ENCODE data around the gene EXOC6B. TPM values are rescaled to one million over a fixed set of nuclear protein-coding genes. Genes with fewer than 3 reads are reported as not detected.

Gene EXOC6B
- total and polyA plus RNA-seq, 2 of the 8 experiments (the other 6 are each of a cell fraction or from before 2014, with no cell fraction given): 13.5 to 33.0 TPM

- H2BK5ac ChIP-seq (ENCODE audit: low read depth, low read length): no peak overlapping the region
- no peaks in the 10 kb centered on the region for H3K23me2 ChIP-seq (ENCODE audit: low read depth, low read length)
- no peak overlapping the region for H2BK12ac ChIP-seq (ENCODE audit: low read depth, low read length)
- no peaks in the 10 kb centered on the region for H4K20me1 ChIP-seq (replicated peaks in 1 of 2; ENCODE audit: control insufficient read depth in 1 of 2, insufficient read depth in 2 of 2, low read length in 2 of 2)
- H2AK5ac ChIP-seq (ENCODE audit: low read depth, low read length): no peak overlapping the region
- no peak for DNase-seq (ENCODE audit: low read depth in 1 of 2, low spot score in 2 of 2)
- H3K56ac ChIP-seq (replicated peaks; ENCODE audit: insufficient read length, low read depth, low read length): no peak overlapping the region
- H2BK20ac ChIP-seq (ENCODE audit: low read length): no peak overlapping the region
- H3K27me3 ChIP-seq (replicated peaks in 1 of 4; ENCODE audit: control insufficient read depth in 3 of 4, extremely low read depth in 1 of 4, insufficient read depth in 3 of 4, low read length in 3 of 4): no peaks in the 10 kb centered on the region
- H3K4me3 ChIP-seq (ENCODE audit: extremely low read depth in 1 of 4, insufficient read depth in 2 of 4, low read depth in 3 of 4, low read length in 4 of 4): no peak overlapping the region
- no peak overlapping the region for H3K4ac ChIP-seq (replicated peaks; ENCODE audit: insufficient read length, low read depth, low read length)
- H2BK15ac ChIP-seq (ENCODE audit: low read length): no peak overlapping the region
- no peak overlapping the region for H3K18ac ChIP-seq (ENCODE audit: extremely low read depth, low read length)
- WGBS, 2 experiments (ENCODE audit: extremely low coverage in 1 of 2, insufficient coverage in 1 of 2, insufficient read length in 1 of 2, insufficient replicate concordance in 2 of 2, low coverage in 1 of 2, low lambda C conversion rate in 2 of 2, missing lambda C conversion rate in 1 of 2): 97% methylated on average over 2 of the region's 2 CpGs; no CpG with 5 or more reads in 1 of the 2 experiments
- H4K8ac ChIP-seq (ENCODE audit: extremely low read depth, insufficient read depth, low read length): no peak overlapping the region
- no peak overlapping the region for H4K91ac ChIP-seq (replicated peaks; ENCODE audit: insufficient read length, low read length)
- no peak overlapping the region for H3K23ac ChIP-seq (ENCODE audit: insufficient read length)
- H2AFZ ChIP-seq (ENCODE audit: low read length): no peak overlapping the region
- no peak overlapping the region for H3K27ac ChIP-seq (ENCODE audit: low read depth, low read length)
- no peak for FAIRE-seq
- no peak overlapping the region for H2BK120ac ChIP-seq (replicated peaks; ENCODE audit: low read depth, low read length)
- CTCF ChIA-PET (ENCODE audit: partially characterized antibody): no interaction called here
- H3K79me2 ChIP-seq (ENCODE audit: control insufficient read depth in 1 of 2, insufficient read depth in 2 of 2, low read length in 2 of 2): no peaks in the 10 kb centered on the region
- no peaks in the 10 kb centered on the region for H3K79me1 ChIP-seq (ENCODE audit: low read depth, low read length)
- H3K36me3 ChIP-seq (ENCODE audit: control insufficient read depth in 2 of 4, insufficient read depth in 4 of 4, low read length in 3 of 4): no peaks in the 10 kb centered on the region
- no peaks in the 10 kb centered on the region for H3K9me3 ChIP-seq (ENCODE audit: insufficient read depth in 2 of 2, low read depth in 1 of 2, low read length in 1 of 2)
- TF ChIP-seq KDM4A (IDR thresholded peaks at IDR 0.05; ENCODE audit: low read depth, low read length, severe bottlenecking) (no peak), SP1 (IDR thresholded peaks at IDR 0.05; ENCODE audit: low read depth, low read length) (no peak), SRF (IDR thresholded peaks at IDR 0.05; ENCODE audit: low read depth, low read length) (no peak), HDAC2 (IDR thresholded peaks at IDR 0.05; ENCODE audit: borderline replicate concordance in 1 of 2, low read depth in 2 of 2, low read length in 2 of 2) (no peak), RFX5 (IDR thresholded peaks at IDR 0.05; ENCODE audit: borderline replicate concordance, low read depth, low read length) (no peak), NRF1 (IDR thresholded peaks at IDR 0.05; ENCODE audit: low read depth, low read length) (no peak), ZNF274 (IDR thresholded peaks at IDR 0.05; ENCODE audit: borderline replicate concordance, extremely low read depth, low read length) (no peak), CBX5 (IDR thresholded peaks at IDR 0.05; ENCODE audit: low read depth, low read length) (no peak), JUN (IDR thresholded peaks at IDR 0.05; ENCODE audit: low read depth, low read length) (no peak), HDAC6 (IDR thresholded peaks at IDR 0.05; ENCODE audit: low read depth, low read length) (no peak), POLR2A (IDR thresholded peaks at IDR 0.05; ENCODE audit: control extremely low read depth in 1 of 2, low read depth in 2 of 2, low read length in 2 of 2) (no peak)
- H3K14ac ChIP-seq (ENCODE audit: insufficient read length): no peak overlapping the region
- no peaks in the 10 kb centered on the region; a peak in 1 of 7 replicates for H3K4me1 ChIP-seq (replicated peaks in 1 of 4; ENCODE audit: control insufficient read depth in 3 of 4, insufficient read depth in 4 of 4, low read length in 3 of 4)
- no peak overlapping the region for H3K9ac ChIP-seq (replicated peaks in 1 of 4; ENCODE audit: extremely low read depth in 1 of 4, low read depth in 3 of 4, low read length in 3 of 4)
- H4K5ac ChIP-seq (ENCODE audit: insufficient read length, low read depth, low read length): no peak overlapping the region
- H3K4me2 ChIP-seq (ENCODE audit: insufficient read depth in 1 of 2, low read depth in 2 of 2, low read length in 2 of 2): no peak overlapping the region
- POLR2A ChIA-PET (ENCODE audit: partially characterized antibody): no interaction called here
Measured at GRCh38 chr2:72211777-72212485, 613.9 kb downstream of the EXOC6B start.
